Lower leg skin (tissue), 4 donors: Measurements from ENCODE around the gene FGF19. TPM values are rescaled to one million over a fixed set of nuclear protein-coding genes. Genes with fewer than 3 reads are reported as not detected.

Experiments used
- DNase-seq, 2 donors: peaks; one replicate each; pipeline ENCODE4 v3.0.0-alpha.2; 2019; ENCODE audit warnings: low spot score in 2 of 2
- H3K4me3 ChIP-seq: fragments of 200-600 bp; sonication (generic); 2 replicates; pipeline ENCODE4 v1.5.1; 2017; ENCODE audit warnings: mild to moderate bottlenecking, low read depth; ENCODE audit not compliant: poor library complexity, severe bottlenecking
- CTCF ChIP-seq, 3 donors: fragments of 450-650 bp; IDR thresholded peaks; one replicate each; pipeline ENCODE4 v1.5.1; 2016; ENCODE audit warnings: antibody characterized with exemption in 3 of 3, mild to moderate bottlenecking in 3 of 3, moderate library complexity in 2 of 3
- POLR2A ChIP-seq, 2 donors: fragments of 450-650 bp; IDR thresholded peaks; one replicate each; pipeline ENCODE4 v1.6.1; 2016 to 2017; ENCODE audit warnings: antibody characterized with exemption in 2 of 2, mild to moderate bottlenecking in 1 of 2, moderate library complexity in 1 of 2
- WGBS, 2 donors: methylation state at CpG; one replicate each; pipeline ENCODE4 v1.1.5; 2018; 5-methylcytosine and 5-hydroxymethylcytosine counted together
- intact Hi-C: fragments of 100-400 bp; cut with DNase I; formaldehyde crosslinking; loops from one replicate; pipeline ENCODE4 v1.15.0; 2023; ENCODE audit warnings: low total_unique reads
- total RNA-seq, 4 donors: library from RNA; depleted of rRNA; stranded (reverse); fragments of >200 nt; gene quantifications; one replicate each; pipeline ENCODE4 v1.1.0, GENCODE V29; 2016

The FGF19 gene
- total RNA-seq, 4 donors from 2014 or later: not detected

DNA sequence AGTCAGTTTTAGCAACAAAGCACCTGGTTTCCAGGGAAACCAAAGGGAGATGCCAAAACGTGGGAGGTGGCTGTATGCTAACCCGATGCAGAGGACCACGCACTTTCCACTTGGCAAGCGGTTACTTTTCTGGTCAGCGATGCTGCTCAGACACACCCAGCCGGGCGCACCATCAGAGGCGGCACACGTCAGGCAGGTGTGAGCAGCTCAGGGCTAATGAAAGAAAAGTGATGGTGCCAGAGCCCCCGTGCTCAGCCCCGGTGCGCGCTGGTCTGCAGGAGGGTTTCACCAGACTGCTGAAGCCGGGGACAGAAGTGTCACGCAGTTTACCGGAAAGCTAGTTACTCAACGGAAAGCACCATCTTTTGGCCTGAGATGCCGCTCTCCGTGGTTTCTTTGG lies 34.3 kb downstream of the FGF19 start:
- H3K4me3 ChIP-seq: no peak overlapping the region
- 58 to 71% methylated on average over 19 of the region's 19 CpGs for WGBS, 2 donors
- intact Hi-C loops: no loop called here
- DNase-seq: peak in 1 of 2 donors; percentile 75
- no peak for TF ChIP-seq CTCF (IDR thresholded peaks at IDR 0.05)
- no peak for TF ChIP-seq POLR2A (IDR thresholded peaks at IDR 0.05)

DNA sequence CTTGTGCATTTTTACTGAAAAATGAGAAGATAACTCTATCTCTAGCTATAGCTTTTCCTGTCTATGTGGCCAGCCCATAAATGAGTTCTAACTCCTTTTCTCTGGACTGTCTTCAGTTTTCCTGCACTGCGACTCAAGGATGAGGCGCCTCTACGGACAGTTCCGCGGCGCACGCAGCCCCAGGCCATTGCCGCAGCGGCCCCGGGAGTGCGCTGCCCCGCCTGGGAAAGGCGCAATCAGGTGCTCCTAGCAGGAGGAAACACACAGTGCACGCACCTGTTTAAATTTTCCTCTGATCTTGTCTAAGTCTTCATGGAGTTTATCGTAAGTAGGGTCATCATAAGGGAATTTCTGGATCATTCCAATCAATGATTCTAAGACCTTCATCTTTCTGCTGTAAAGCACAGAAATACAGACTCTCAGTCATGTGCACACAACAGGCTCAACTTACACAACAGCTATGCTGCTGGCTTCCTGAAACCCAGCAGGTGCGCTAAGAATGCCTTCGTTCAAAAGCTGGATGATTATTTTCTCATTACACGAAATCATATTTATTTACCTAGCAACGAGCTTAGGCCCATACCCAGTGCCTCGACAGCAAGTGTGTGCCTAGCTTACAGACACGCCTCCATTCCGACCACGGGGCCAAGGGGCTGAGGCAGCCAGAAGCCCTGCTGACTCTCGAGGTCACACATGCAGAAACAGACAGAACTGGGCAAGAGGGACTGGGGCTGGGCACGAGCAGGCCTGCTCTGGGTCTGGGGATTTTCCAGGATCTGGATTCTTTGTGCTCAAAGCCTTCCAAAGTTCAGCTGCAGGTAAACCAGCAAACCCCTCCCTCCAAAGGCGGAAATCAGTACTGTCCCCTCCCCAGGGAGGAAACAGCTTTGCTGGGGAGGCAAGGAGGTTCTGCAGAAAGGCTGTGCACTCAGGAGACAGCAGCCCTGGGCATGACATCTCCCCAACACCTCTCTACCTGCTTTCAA lies 35.9 kb downstream of the FGF19 start:
- H3K4me3 ChIP-seq: no peak overlapping the region
- intact Hi-C loops: no loop called here
- 52 to 66% methylated on average over 25 to 26 of the region's 26 CpGs for WGBS, 2 donors
- peak in 1 of 2 donors; percentile 82 for DNase-seq
- TF ChIP-seq POLR2A (IDR thresholded peaks at IDR 0.05) (no peak), CTCF (IDR thresholded peaks at IDR 0.05) (no peak)

- intact Hi-C loops: no loop called here
- 77 to 78% methylated on average over 27 to 33 of the region's 33 CpGs for WGBS, 2 donors
- DNase-seq: peak in 1 of 2 donors; percentile 84
- H3K4me3 ChIP-seq: no peak overlapping the region
- TF ChIP-seq CTCF (IDR thresholded peaks at IDR 0.05): no peak
- TF ChIP-seq POLR2A (IDR thresholded peaks at IDR 0.05): no peak
Measured at GRCh38 chr11:69666752-69667536, 36.9 kb downstream of the FGF19 start.

DNA sequence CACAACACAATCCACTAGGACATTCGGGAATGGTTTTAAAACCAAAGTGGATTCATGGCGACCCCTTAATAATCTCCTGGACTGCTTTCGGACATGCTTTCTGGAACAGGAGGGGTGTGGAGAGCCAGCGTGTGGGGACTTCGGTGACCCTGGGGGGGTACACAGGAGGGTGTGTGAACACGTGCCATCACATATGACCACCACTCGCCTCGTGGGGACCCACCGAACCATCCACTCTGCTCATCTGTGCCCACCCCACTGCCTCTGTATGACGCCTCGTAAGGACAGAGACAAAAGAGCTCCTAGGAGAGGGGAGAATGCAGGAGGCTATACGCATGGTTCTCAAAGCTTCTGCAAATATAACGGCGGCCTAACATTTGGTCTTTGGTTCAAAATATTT lies 37.6 kb downstream of the FGF19 start:
- H3K4me3 ChIP-seq: no peak overlapping the region
- 92 to 95% methylated on average over 14 of the region's 14 CpGs for WGBS, 2 donors
- no peak for DNase-seq
- TF ChIP-seq CTCF (IDR thresholded peaks at IDR 0.05): no peak
- TF ChIP-seq POLR2A (IDR thresholded peaks at IDR 0.05): no peak
- intact Hi-C loops: no loop called here

GRCh38 chr11:69665669-69666068 lies 38.2 kb downstream of the FGF19 start:
- WGBS, 2 donors: 91 to 93% methylated on average over 11 of the region's 11 CpGs
- intact Hi-C loops: no loop called here
- H3K4me3 ChIP-seq: no peak overlapping the region
- DNase-seq: peak in 1 of 2 donors; percentile 62
- TF ChIP-seq CTCF (IDR thresholded peaks at IDR 0.05) (no peak), POLR2A (IDR thresholded peaks at IDR 0.05) (no peak)
